Gastroesophageal sphincter (tissue), 4 donors: ENCODE results near the gene MAOA. TPM values are rescaled to one million over a fixed set of nuclear protein-coding genes. Genes with fewer than 3 reads are reported as not detected.

Experiments
- ATAC-seq: fragments of 150-250 bp; one replicate; pipeline ENCODE4 v1.9.1; 2016; ENCODE audit warnings: mild to moderate bottlenecking, moderate library complexity
- H3K27ac ChIP-seq, 4 donors: fragments of 200-600 bp; sonication (generic) in 3 of 4; 1 replicate in 3 of 4; 2 replicates in 1 of 4; pipeline ENCODE4 v1.5.1; 2016 to 2019
- H3K27me3 ChIP-seq: fragments of 200-600 bp; sonication (generic); one replicate; pipeline ENCODE4 v1.5.1; 2019
- H3K36me3 ChIP-seq, 2 donors: fragments of 200-600 bp; sonication (generic); one replicate each; pipeline ENCODE4 v1.5.1; 2019; ENCODE audit warnings: control low read depth in 1 of 2
- H3K4me1 ChIP-seq, 3 donors: fragments of 200-600 bp; sonication (generic); 1 replicate in 2 of 3; 2 replicates in 1 of 3; pipeline ENCODE4 v1.5.1; 2016 to 2019; ENCODE audit warnings: control low read depth in 2 of 3
- H3K4me3 ChIP-seq, 2 donors: fragments of 200-600 bp; sonication (generic); one replicate each; pipeline ENCODE4 v1.5.1; 2019; ENCODE audit warnings: mild to moderate bottlenecking in 1 of 2, moderate library complexity in 1 of 2
- H3K9me3 ChIP-seq, 3 donors: fragments of 200-600 bp; sonication (generic); one replicate each; pipeline ENCODE4 v1.5.1; 2017 to 2019; ENCODE audit warnings: control low read depth in 2 of 3
- EP300 ChIP-seq: sonication (generic); formaldehyde crosslinking; IDR thresholded peaks from one replicate; pipeline ENCODE4 v1.6.1; 2017; ENCODE audit warnings: antibody characterized with exemption, mild to moderate bottlenecking
- POLR2A ChIP-seq, 2 donors: fragments of 450-650 bp; IDR thresholded peaks; one replicate each; pipeline ENCODE4 v1.6.1; 2017; ENCODE audit warnings: antibody characterized with exemption in 2 of 2, mild to moderate bottlenecking in 2 of 2, moderate library complexity in 1 of 2
- POLR2AphosphoS5 ChIP-seq: sonication (generic); formaldehyde crosslinking; IDR thresholded peaks from one replicate; pipeline ENCODE4 v1.6.1; 2017; ENCODE audit warnings: antibody characterized with exemption
- WGBS, 2 donors: methylation state at CpG; one replicate each; pipeline ENCODE4 v1.1.5; 2018; ENCODE audit warnings: low coverage in 1 of 2; 5-methylcytosine and 5-hydroxymethylcytosine counted together
- total RNA-seq, 4 donors: library from RNA; depleted of rRNA; stranded (reverse); fragments of >200 nt; gene quantifications; one replicate each; pipeline ENCODE4 v1.1.0, GENCODE V29; 2016
- TF ChIP-seq, protein P1 (sequence below), 4 experiments: fragments of 200-600 bp in 2 of 4; fragments of 450-650 bp in 2 of 4; sonication (generic) in 1 of 4; IDR thresholded peaks; one replicate each; pipeline ENCODE4 v1.5.1; 2017 to 2019; ENCODE audit warnings: antibody characterized with exemption in 4 of 4, mild to moderate bottlenecking in 2 of 4, moderate library complexity in 2 of 4

Gene MAOA
- total RNA-seq, 4 donors from 2014 or later, result 306 to 750 (median 329) TPM

DNA sequence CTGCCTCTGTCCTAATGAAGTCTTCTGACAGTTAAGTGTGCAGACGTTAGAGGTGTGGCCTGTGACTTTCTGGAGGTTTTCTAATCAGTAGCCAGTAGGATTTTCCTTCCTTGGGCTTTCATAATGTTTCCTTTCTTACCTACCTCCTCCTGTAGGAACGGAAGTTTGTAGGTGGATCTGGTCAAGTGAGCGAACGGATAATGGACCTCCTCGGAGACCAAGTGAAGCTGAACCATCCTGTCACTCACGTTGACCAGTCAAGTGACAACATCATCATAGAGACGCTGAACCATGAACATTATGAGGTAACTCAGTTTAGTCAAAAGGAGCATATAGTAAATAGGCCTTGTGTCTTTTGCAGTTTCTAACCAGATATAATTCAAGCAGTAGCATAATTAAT is 75.0 kb downstream of the MAOA start:
- no peak for ATAC-seq
- Histone ChIP-seq H3K9me3 (no peaks in the 10 kb centered on the region), H3K27me3 (no peaks in the 10 kb centered on the region), H3K4me1 (no peaks in the 10 kb centered on the region), H3K4me3 (no peak overlapping the region), H3K27ac (no peak overlapping the region), H3K36me3 (peaks cover 0 to 58% of the 10 kb centered on the region in 2 donors)
- TF ChIP-seq POLR2AphosphoS5, result no peak
- no peak for TF ChIP-seq EP300
- TF ChIP-seq, protein P1, sequence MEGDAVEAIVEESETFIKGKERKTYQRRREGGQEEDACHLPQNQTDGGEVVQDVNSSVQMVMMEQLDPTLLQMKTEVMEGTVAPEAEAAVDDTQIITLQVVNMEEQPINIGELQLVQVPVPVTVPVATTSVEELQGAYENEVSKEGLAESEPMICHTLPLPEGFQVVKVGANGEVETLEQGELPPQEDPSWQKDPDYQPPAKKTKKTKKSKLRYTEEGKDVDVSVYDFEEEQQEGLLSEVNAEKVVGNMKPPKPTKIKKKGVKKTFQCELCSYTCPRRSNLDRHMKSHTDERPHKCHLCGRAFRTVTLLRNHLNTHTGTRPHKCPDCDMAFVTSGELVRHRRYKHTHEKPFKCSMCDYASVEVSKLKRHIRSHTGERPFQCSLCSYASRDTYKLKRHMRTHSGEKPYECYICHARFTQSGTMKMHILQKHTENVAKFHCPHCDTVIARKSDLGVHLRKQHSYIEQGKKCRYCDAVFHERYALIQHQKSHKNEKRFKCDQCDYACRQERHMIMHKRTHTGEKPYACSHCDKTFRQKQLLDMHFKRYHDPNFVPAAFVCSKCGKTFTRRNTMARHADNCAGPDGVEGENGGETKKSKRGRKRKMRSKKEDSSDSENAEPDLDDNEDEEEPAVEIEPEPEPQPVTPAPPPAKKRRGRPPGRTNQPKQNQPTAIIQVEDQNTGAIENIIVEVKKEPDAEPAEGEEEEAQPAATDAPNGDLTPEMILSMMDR (IDR thresholded peaks at IDR 0.05), result no peak
- no peak for TF ChIP-seq POLR2A (IDR thresholded peaks at IDR 0.05)
- WGBS, 2 donors, result 78 to 100% methylated on average over 1 to 7 of the region's 7 CpGs

DNA sequence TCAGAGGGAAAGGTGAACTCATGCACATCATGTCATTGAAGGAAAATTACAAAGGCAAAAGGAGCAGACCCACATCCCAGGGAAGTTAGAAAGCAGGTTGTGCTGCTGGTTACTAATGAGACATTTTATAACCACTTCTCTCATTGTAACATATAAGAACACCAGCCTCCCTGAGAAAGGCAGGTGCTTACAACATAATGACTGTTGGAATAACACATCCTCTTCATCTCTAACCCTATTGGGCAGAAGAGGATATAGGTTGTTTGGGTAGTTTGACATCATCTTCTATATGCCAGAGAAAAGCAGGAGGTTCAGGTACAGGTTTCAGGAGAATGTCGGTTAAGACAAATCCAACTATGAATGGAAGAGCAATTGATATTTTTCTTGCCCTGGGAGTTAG is 77.6 kb downstream of the MAOA start:
- TF ChIP-seq POLR2A (IDR thresholded peaks at IDR 0.05), result no peak
- no peak for TF ChIP-seq EP300
- TF ChIP-seq, protein P1 (IDR thresholded peaks at IDR 0.05), result no peak
- no peak for TF ChIP-seq POLR2AphosphoS5
- Histone ChIP-seq H3K27ac (no peak overlapping the region), H3K4me1 (no peaks in the 10 kb centered on the region), H3K9me3 (no peaks in the 10 kb centered on the region), H3K36me3 (peaks cover 0 to 66% of the 10 kb centered on the region in 2 donors), H3K4me3 (no peak overlapping the region), H3K27me3 (no peaks in the 10 kb centered on the region)
- no peak for ATAC-seq
- WGBS, 2 donors, result 80% methylated on average over 1 of the region's 1 CpG; no CpG with 5 or more reads in 1 of the 2 donors

DNA sequence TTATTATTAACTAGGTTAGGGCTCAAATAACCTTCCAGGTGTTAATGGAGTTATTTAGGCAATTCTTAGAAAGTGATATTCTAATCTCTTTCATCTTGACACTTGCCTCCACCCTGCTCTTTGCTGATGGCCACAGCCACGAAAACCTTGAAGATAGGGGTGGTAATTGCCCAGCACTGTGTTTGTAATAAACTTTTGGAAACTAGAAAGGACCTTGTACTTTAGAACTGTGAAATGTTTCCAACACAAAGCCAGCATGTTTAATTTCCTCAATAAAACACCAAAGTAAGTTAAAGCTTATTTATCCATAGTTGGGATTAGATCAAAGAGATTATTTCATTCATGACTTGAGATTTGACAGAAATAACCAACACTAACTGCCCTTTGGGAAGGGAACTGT is 78.3 kb downstream of the MAOA start:
- WGBS, 2 donors, result 33 to 67% methylated on average over 1 of the region's 1 CpG
- ATAC-seq, result no peak

DNA sequence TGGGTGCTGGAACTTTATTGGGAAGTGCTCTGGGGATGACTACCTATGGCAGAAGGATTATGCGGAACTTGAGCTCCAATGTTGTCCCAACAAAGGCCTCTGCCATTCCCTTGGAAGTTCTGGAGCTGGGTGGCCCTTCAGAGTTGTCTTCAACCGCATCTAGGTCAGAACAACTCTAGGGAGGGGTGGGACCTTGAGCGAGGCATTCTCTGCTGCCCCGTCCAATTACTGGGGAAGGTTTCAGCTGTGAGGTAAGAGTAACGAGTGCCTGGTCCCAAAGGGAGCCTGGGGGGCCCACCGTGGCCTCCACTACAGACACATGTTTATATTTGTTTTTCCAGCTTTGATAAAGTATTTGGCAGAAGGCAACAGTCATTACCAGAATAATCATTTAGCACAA is 79.4 kb downstream of the MAOA start:
- WGBS, 2 donors, result 50% methylated on average over 1 of the region's 6 CpGs; no CpG with 5 or more reads in 1 of the 2 donors
- no peak for TF ChIP-seq EP300
- TF ChIP-seq POLR2AphosphoS5, result no peak
- TF ChIP-seq, protein P1 (IDR thresholded peaks at IDR 0.05), result no peak
- no peak for TF ChIP-seq POLR2A (IDR thresholded peaks at IDR 0.05)
- Histone ChIP-seq H3K27ac (no peak overlapping the region), H3K4me1 (peaks cover 0 to 1% (median 0%) of the 10 kb centered on the region in 3 donors), H3K36me3 (peaks cover 0 to 69% of the 10 kb centered on the region in 2 donors), H3K9me3 (no peaks in the 10 kb centered on the region), H3K27me3 (no peaks in the 10 kb centered on the region), H3K4me3 (no peak overlapping the region)
- ATAC-seq, result no peak

More for the DNA sequence above, 78.3 kb downstream of the MAOA start:
- Histone ChIP-seq H3K27ac (no peak overlapping the region), H3K9me3 (no peaks in the 10 kb centered on the region), H3K27me3 (no peaks in the 10 kb centered on the region), H3K4me3 (no peak overlapping the region), H3K36me3 (peaks cover 0 to 70% of the 10 kb centered on the region in 2 donors), H3K4me1 (no peaks in the 10 kb centered on the region)
- TF ChIP-seq, protein P1 (IDR thresholded peaks at IDR 0.05), result no peak
- TF ChIP-seq EP300 (no peak), POLR2A (IDR thresholded peaks at IDR 0.05) (no peak), POLR2AphosphoS5 (no peak)

DNA sequence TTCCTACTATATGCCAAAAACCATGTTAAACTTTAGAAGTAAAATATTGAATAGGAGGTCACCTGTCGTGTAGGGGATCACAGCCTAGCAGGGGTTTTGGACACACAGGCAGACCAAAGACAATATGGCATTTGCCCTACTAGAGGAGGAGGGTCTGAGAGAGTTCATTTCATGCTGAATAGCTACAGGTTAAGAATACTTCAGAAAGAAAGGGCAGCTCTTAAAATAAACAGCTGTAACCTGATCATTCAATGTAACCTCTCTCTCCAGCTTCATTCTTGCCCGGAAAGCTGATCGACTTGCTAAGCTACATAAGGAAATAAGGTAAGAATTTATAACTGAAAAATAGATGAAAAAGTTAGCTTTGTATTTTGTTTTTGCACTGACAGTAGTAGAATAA is 79.9 kb downstream of the MAOA start:
- Histone ChIP-seq H3K9me3 (no peaks in the 10 kb centered on the region), H3K4me3 (no peak overlapping the region), H3K27ac (no peak overlapping the region), H3K27me3 (no peaks in the 10 kb centered on the region), H3K4me1 (peaks cover 0 to 6% (median 0%) of the 10 kb centered on the region in 3 donors), H3K36me3 (peaks cover 0 to 68% of the 10 kb centered on the region in 2 donors)
- TF ChIP-seq, protein P1 (IDR thresholded peaks at IDR 0.05), result no peak
- TF ChIP-seq EP300 (no peak), POLR2A (IDR thresholded peaks at IDR 0.05) (no peak), POLR2AphosphoS5 (no peak)
- ATAC-seq, result no peak
- whole genome bisulfite sequencing, 2 donors, result 63 to 70% methylated on average over 2 to 3 of the region's 3 CpGs
